Liver (tissue), 9 donors: ENCODE results near the gene H1-8. TPM values are rescaled to one million over a fixed set of nuclear protein-coding genes. Genes with fewer than 3 reads are reported as not detected.

Experiments
- DNase-seq: peaks from one replicate; pipeline ENCODE4 v3.0.0-alpha.2; 2017; ENCODE audit warnings: low spot score
- H3K27ac ChIP-seq, 2 donors: one replicate each; pipeline ENCODE4 v1.7.0; 2013; ENCODE audit warnings: inconsistent platforms in 2 of 2, low read length in 2 of 2, control low read depth in 1 of 2, low read depth in 1 of 2, mild to moderate bottlenecking in 1 of 2
- H3K27me3 ChIP-seq, 4 donors: one replicate each; pipeline versions ENCODE4 v1.6.1 to v1.7.0; 2013; ENCODE audit warnings: low read length in 3 of 4, inconsistent platforms in 1 of 4, mild to moderate bottlenecking in 1 of 4, moderate library complexity in 1 of 4; ENCODE audit not compliant: control insufficient read depth in 4 of 4, insufficient read depth in 4 of 4
- H3K36me3 ChIP-seq, 4 donors: one replicate each; pipeline versions ENCODE4 v1.6.1 to v1.7.0; 2013; ENCODE audit warnings: low read length in 3 of 4, mild to moderate bottlenecking in 3 of 4, low read depth in 1 of 4, moderate library complexity in 1 of 4; ENCODE audit not compliant: control insufficient read depth in 4 of 4, insufficient read depth in 3 of 4
- H3K4me1 ChIP-seq, 4 donors: one replicate each; pipeline versions ENCODE4 v1.6.1 to v1.7.0; 2013; ENCODE audit warnings: low read length in 3 of 4, mild to moderate bottlenecking in 3 of 4, moderate library complexity in 1 of 4; ENCODE audit not compliant: control insufficient read depth in 4 of 4, insufficient read depth in 4 of 4
- H3K4me3 ChIP-seq, 3 donors: one replicate each; pipeline versions ENCODE4 v1.6.1 to v1.7.0; 2013; ENCODE audit warnings: low read length in 3 of 3, control low read depth in 1 of 3, low read depth in 1 of 3, mild to moderate bottlenecking in 1 of 3
- H3K9ac ChIP-seq, 2 donors: one replicate each; pipeline ENCODE4 v1.7.0; 2013; ENCODE audit warnings: low read length in 2 of 2, mild to moderate bottlenecking in 2 of 2, moderate library complexity in 2 of 2, control low read depth in 1 of 2, low read depth in 1 of 2
- H3K9me3 ChIP-seq, 4 donors: one replicate each; pipeline versions ENCODE4 v1.6.1 to v1.7.0; 2013; ENCODE audit warnings: low read length in 3 of 4; ENCODE audit not compliant: control insufficient read depth in 4 of 4
- EGR1 ChIP-seq, 2 donors: IDR thresholded peaks; 2 replicates each; pipeline ENCODE4 v1.6.1; 2016 to 2018; ENCODE audit warnings: antibody characterized with exemption in 2 of 2, low read depth in 2 of 2
- FOXA1 ChIP-seq: IDR thresholded peaks from 2 replicates; pipeline ENCODE4 v1.6.1; 2016; ENCODE audit warnings: antibody characterized with exemption
- FOXA2 ChIP-seq: IDR thresholded peaks from 2 replicates; pipeline ENCODE4 v1.6.1; 2016; ENCODE audit warnings: antibody characterized with exemption
- GABPA ChIP-seq, 2 donors: IDR thresholded peaks in 1 of 2; conservative IDR thresholded peaks in 1 of 2; 2 replicates each; pipeline ENCODE4 v1.6.1; 2016; ENCODE audit warnings: antibody characterized with exemption in 2 of 2, mild to moderate bottlenecking in 1 of 2, moderate library complexity in 1 of 2
- HNF4A ChIP-seq, 2 donors: conservative IDR thresholded peaks; 2 replicates each; pipeline ENCODE4 v1.6.1; 2016; ENCODE audit warnings: antibody characterized with exemption in 2 of 2, mild to moderate bottlenecking in 2 of 2
- RAD21 ChIP-seq, 2 donors: IDR thresholded peaks; 2 replicates each; pipeline ENCODE4 v1.6.1; 2016; ENCODE audit warnings: antibody characterized with exemption in 2 of 2, mild to moderate bottlenecking in 2 of 2
- SP1 ChIP-seq: IDR thresholded peaks from 2 replicates; pipeline ENCODE4 v1.6.1; 2018; ENCODE audit warnings: antibody characterized with exemption, mild to moderate bottlenecking
- TAF1 ChIP-seq: conservative IDR thresholded peaks from 2 replicates; pipeline ENCODE4 v1.6.1; 2016; ENCODE audit warnings: antibody characterized with exemption, mild to moderate bottlenecking
- YY1 ChIP-seq: IDR thresholded peaks from 2 replicates; pipeline ENCODE4 v1.6.1; 2016; ENCODE audit warnings: antibody characterized with exemption, mild to moderate bottlenecking
- WGBS: extraction: QIAGEN DNeasy Blood & Tissue Kit; methylation state at CpG from one replicate; pipeline ENCODE4 v1.1.7; 2013; 5-methylcytosine and 5-hydroxymethylcytosine counted together
- polyA plus RNA-seq, 2 donors: library from polyadenylated mRNA; stranded (reverse) in 1 of 2; unstranded in 1 of 2; fragments of 200-250 nt in 1 of 2; fragments of >200 nt in 1 of 2; fragmentation: Nextera tagmentation in 1 of 2; extraction: Ambion mirVana in 1 of 2; gene quantifications; one replicate each; pipeline versions ENCODE4 v1.2.1 to v1.2.3, GENCODE V29; 2013 to 2015
- total RNA-seq, 2 donors: library from RNA; depleted of rRNA; stranded (reverse); fragments of >200 nt; gene quantifications; one replicate each; pipeline ENCODE4 v1.2.3, GENCODE V29; 2014
- TF ChIP-seq, protein P1 (sequence below): IDR thresholded peaks from 2 replicates; pipeline ENCODE4 v1.6.1; 2016; ENCODE audit warnings: antibody characterized with exemption
- TF ChIP-seq, protein P2 (sequence below): IDR thresholded peaks from 2 replicates; pipeline ENCODE4 v1.6.1; 2016; ENCODE audit warnings: antibody characterized with exemption
- TF ChIP-seq, protein P3 (sequence below): IDR thresholded peaks from 2 replicates; pipeline ENCODE4 v1.6.1; 2016; ENCODE audit warnings: antibody characterized with exemption
- donor health status: healthy.
- donor health status: healthy.
- donor health status: healthy.
- donor health status: healthy.
- donor health status: healthy.

The H1-8 gene
- total and polyA plus RNA-seq, 4 donors: not detected

DNA sequence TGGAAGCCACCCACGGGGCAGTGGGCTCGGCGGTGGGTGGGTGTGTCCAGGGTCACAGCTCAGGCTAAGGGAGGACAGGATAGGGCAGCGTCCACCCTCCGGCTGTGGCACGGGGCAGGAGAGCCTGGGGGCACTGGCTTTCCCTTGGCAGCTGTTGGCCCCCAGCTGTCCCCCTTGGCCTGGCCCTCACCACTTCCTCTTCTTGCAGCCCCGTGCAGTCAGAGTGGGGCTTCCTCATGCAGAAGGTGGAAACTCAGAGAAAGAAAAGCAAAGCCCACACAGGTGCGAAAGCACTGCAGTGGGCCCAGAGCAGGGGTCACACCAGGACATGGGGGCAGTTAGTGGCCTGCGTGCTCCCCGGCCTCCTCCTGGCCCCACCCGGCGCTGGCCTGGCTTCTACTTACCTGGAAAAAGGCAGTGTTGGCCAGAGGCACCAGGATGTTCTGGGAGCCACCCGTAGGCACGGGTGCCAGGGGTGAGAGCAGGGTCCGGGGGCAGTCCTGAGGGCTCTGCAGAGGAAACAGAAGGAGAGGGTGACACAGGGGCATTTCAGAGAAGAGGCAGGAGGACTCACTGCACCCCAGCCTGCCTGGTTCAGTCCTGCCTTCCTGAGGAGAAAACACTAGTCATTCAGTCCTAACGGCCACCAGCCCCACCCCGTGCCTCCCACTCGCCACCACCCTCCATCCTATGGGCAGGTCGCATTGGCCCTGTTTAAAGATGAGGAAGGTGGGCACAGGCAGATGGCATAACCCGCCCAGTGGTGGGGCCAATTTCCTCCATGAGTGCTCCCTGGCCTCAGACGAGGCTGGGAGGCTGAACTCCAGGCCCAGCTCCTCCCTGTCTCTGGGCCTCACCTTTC lies 35.2 kb downstream of the H1-8 start (continued):
- TF ChIP-seq, protein P1, sequence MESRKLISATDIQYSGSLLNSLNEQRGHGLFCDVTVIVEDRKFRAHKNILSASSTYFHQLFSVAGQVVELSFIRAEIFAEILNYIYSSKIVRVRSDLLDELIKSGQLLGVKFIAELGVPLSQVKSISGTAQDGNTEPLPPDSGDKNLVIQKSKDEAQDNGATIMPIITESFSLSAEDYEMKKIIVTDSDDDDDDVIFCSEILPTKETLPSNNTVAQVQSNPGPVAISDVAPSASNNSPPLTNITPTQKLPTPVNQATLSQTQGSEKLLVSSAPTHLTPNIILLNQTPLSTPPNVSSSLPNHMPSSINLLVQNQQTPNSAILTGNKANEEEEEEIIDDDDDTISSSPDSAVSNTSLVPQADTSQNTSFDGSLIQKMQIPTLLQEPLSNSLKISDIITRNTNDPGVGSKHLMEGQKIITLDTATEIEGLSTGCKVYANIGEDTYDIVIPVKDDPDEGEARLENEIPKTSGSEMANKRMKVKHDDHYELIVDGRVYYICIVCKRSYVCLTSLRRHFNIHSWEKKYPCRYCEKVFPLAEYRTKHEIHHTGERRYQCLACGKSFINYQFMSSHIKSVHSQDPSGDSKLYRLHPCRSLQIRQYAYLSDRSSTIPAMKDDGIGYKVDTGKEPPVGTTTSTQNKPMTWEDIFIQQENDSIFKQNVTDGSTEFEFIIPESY: no peak
- TF ChIP-seq TAF1 (no peak), FOXA1 (no peak)
- TF ChIP-seq, protein P2, sequence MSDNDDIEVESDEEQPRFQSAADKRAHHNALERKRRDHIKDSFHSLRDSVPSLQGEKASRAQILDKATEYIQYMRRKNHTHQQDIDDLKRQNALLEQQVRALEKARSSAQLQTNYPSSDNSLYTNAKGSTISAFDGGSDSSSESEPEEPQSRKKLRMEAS: no peak

DNA sequence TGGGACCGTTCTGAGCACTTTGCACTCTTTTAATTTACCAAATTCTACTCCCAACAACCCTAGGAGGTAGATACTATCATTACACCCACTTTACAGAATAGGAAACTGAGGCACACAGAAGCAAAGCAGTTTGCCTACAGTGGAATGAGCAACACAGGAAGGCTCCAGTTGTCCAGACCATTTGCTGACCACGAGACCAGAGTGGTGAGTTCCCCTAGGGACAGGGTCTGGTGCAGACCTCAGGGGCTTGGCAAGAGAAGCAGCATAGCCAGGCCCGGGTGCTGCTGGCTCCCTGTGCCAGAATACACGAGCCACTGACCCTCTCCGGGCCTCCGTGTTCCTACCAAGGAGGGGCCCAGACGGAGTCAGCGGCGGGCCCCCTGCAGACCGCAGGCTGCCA lies 37.0 kb downstream of the H1-8 start:
- Histone ChIP-seq H3K4me3 (no peak overlapping the region), H3K9me3 (no peaks in the 10 kb centered on the region), H3K27ac (no peak overlapping the region), H3K36me3 (peaks cover 0 to 3% (median under 1%) of the 10 kb centered on the region in 4 donors), H3K4me1 (peaks cover 4 to 20% (median 14%) of the 10 kb centered on the region in 4 donors), H3K9ac (no peak overlapping the region), H3K27me3 (no peaks in the 10 kb centered on the region)
- DNase-seq: no peak
- 95% methylated on average over 10 of the region's 10 CpGs for WGBS
- no peak for TF ChIP-seq SP1
- TF ChIP-seq GABPA (IDR thresholded peaks at IDR 0.05 in 1 of 2, conservative IDR thresholded peaks at IDR 0.05 in 1 of 2): no peak
- no peak for TF ChIP-seq YY1
- no peak for TF ChIP-seq HNF4A (conservative IDR thresholded peaks at IDR 0.05)
- no peak for TF ChIP-seq RAD21 (IDR thresholded peaks at IDR 0.05)
- TF ChIP-seq FOXA2: no peak
- TF ChIP-seq, protein P1: no peak
- TF ChIP-seq, protein P2: no peak
- no peak for TF ChIP-seq TAF1
- no peak for TF ChIP-seq FOXA1
- TF ChIP-seq EGR1 (IDR thresholded peaks at IDR 0.05; ENCODE audit: low read depth in 2 of 2): no peak

DNA sequence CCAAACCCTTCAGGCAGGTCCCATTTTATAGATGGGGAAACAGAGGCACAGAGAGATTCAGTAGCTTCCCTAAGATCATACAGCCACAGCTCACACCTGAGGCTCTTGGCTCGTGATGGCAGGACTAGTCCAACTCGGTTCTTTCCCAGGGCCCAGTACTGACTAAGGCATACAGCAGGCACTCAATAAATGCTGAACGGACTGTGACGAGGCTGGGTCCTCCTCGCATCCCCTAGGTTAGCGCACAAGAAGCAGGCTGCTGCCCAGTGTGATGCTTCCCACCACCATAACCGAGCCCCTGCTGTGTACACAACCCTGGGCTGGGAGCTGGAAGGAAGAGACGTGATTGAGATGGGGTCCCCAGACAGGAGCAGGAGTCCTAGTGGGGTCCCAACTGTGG lies 38.6 kb downstream of the H1-8 start:
- Histone ChIP-seq H3K27me3 (no peaks in the 10 kb centered on the region), H3K36me3 (peaks cover 0 to 3% (median under 1%) of the 10 kb centered on the region in 4 donors), H3K4me1 (peaks cover 4 to 14% (median 10%) of the 10 kb centered on the region in 4 donors), H3K9me3 (no peaks in the 10 kb centered on the region), H3K27ac (no peak overlapping the region), H3K4me3 (no peak overlapping the region), H3K9ac (no peak overlapping the region)
- no peak for DNase-seq
- WGBS: 96% methylated on average over 8 of the region's 8 CpGs
- no peak for TF ChIP-seq FOXA1
- TF ChIP-seq, protein P3, sequence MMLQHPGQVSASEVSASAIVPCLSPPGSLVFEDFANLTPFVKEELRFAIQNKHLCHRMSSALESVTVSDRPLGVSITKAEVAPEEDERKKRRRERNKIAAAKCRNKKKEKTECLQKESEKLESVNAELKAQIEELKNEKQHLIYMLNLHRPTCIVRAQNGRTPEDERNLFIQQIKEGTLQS: no peak
